Stimulated activated naive CD8-positive, alpha-beta T cell treated with anti-CD3 and anti-CD28 coated beads, Interleukin-15, amount 100 ng/mL, for 72 hours (primary cell): ENCODE measurements around the gene PDLIM7.
"Not testable (repeated sequence)": the region's sequence is repeated elsewhere in the genome, so short reads cannot be mapped to it uniquely, and the experiment has no call there.

Source experiments
- ATAC-seq: fragments of 150-1000 bp; cut with Tn5 transposase; 2 replicates; pipeline ENCODE4 v1.10.0; 2021; ENCODE audit warnings: mild to moderate bottlenecking, moderate library complexity
- DNase-seq, 2 donors: peaks; one replicate each; pipeline ENCODE4 v3.0.0; 2021 to 2022
- H3K27ac Mint-ChIP-seq, 2 donors: one replicate each; pipeline ENCODE4 v1.8.0; 2022; ENCODE audit warnings: mild to moderate bottlenecking in 2 of 2, mixed read lengths in 2 of 2, moderate library complexity in 2 of 2
- H3K27me3 Mint-ChIP-seq: one replicate; pipeline ENCODE4 v1.8.0; 2022; ENCODE audit warnings: mixed read lengths
- H3K4me1 Mint-ChIP-seq: one replicate; pipeline ENCODE4 v1.8.0; 2022; ENCODE audit warnings: mild to moderate bottlenecking, mixed read lengths
- H3K4me3 Mint-ChIP-seq, 2 donors: one replicate each; pipeline ENCODE4 v1.8.0; 2022; ENCODE audit warnings: mild to moderate bottlenecking in 2 of 2, mixed read lengths in 2 of 2, moderate library complexity in 1 of 2
- H3K9me3 Mint-ChIP-seq, 2 donors: one replicate each; pipeline ENCODE4 v1.8.0; 2022; ENCODE audit warnings: mixed read lengths in 2 of 2

The PDLIM7 gene, protein sequence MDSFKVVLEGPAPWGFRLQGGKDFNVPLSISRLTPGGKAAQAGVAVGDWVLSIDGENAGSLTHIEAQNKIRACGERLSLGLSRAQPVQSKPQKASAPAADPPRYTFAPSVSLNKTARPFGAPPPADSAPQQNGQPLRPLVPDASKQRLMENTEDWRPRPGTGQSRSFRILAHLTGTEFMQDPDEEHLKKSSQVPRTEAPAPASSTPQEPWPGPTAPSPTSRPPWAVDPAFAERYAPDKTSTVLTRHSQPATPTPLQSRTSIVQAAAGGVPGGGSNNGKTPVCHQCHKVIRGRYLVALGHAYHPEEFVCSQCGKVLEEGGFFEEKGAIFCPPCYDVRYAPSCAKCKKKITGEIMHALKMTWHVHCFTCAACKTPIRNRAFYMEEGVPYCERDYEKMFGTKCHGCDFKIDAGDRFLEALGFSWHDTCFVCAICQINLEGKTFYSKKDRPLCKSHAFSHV

DNA sequence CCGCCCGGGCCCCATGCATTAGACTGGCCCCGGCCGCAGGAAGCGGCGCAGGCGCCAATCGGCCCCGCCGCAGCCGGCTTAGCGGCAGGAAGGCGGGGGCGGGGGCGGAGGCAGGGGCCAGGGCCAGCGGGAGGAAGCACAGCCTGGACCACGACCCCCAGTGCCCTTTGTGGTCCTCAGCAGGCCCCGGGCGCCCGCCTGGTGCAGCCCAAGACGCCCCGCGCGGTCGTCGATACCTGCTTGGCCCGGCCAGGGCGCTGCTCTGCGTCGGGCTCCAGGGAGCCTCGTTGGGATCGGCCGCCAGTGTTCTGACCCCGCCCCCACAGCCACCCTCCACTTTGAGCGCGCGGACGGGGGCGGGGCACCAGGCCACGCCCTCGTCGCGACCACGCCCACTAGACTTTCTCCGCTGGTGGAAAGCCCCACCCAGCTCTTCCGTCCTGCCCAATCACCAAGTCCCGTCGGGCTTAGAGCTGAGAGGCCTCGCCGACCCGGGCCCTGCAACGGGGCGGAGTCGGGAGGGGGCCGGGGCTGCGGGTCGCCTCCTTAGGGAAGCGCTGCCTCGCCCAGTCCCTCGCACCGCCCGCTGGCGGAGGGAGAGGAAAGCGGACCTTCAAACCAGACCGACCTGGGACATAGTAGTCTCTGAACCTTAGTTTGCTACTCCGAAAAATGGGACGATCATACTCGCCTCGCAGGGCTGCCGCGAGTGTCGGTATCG lies at the start of gene PDLIM7:
TSS of gene PDLIM7 (minus strand) at position 313 of the 721 bp plus-strand sequence. CDS start 1,092 bp downstream, outside the sequence.
- H3K4me3 Mint-ChIP-seq, result peak within 1 kb of the TSS; percentile 79 to 86
- peaks cover 22% of the 10 kb centered on the region for H3K27me3 Mint-ChIP-seq
- H3K27ac Mint-ChIP-seq, result peak within 1 kb of the TSS; percentile 61 to 76
- peak; percentile 84 for ATAC-seq
- peak; percentile 95 to 97 for DNase-seq
- H3K4me1 Mint-ChIP-seq, result peaks cover 60% of the 10 kb centered on the region
- no peaks in the 10 kb centered on the region for H3K9me3 Mint-ChIP-seq

GRCh38 chr5:177546258-177546741 lies 48.9 kb upstream of the PDLIM7 start:
- DNase-seq, result no peak
- H3K9me3 Mint-ChIP-seq, result no peaks in the 10 kb centered on the region
- H3K27me3 Mint-ChIP-seq, result no peaks in the 10 kb centered on the region
- H3K4me3 Mint-ChIP-seq, result no peak overlapping the region
- no peak overlapping the region for H3K27ac Mint-ChIP-seq
- H3K4me1 Mint-ChIP-seq, result peaks cover 11% of the 10 kb centered on the region
- ATAC-seq, result no peak

DNA sequence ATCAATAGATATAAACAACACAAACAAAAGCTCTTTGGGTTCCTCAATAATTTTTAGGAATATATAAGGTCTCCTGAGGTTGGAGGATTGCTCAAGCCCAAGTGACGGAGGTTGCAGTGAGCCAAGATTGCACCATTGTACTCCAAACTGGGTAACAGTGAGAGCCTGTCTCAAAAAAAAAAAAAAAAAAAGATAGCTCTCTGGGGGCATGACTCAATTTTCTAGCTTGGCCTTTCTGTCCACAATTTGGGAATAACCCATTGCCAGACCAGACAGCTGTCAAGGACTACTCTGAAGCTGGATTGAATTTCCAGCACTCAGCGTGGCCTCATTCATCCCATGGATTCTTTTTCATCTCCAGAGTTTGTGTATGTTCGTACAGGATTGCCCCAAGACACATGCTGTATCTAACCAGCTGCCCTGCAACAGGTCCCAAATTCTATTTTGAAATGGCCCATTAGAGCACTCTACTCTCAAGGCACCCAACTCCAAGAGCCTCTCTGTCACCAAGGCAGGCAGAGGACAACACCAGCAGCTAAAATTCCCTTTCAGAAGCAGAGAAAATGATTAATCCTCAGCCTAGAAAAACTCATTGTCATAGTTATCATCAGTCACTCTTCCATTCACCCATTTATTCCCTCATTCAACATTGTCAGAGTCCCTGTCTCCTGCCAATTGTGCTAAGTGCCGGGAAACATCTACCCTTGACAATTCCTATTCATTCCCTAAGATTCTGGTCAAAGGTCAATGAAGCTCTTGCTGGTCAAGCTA lies 48.3 kb upstream of the PDLIM7 start:
- H3K27me3 Mint-ChIP-seq, result no peaks in the 10 kb centered on the region
- H3K4me3 Mint-ChIP-seq, result no peak overlapping the region
- no peaks in the 10 kb centered on the region for H3K9me3 Mint-ChIP-seq
- H3K27ac Mint-ChIP-seq, result no peak overlapping the region
- H3K4me1 Mint-ChIP-seq, result peaks cover 11% of the 10 kb centered on the region
- DNase-seq (no peak), ATAC-seq (no peak)

- Mint-ChIP-seq H3K9me3 (no peaks in the 10 kb centered on the region), H3K27me3 (no peaks in the 10 kb centered on the region), H3K4me1 (peaks cover 11% of the 10 kb centered on the region), H3K27ac (no peak overlapping the region), H3K4me3 (no peak overlapping the region)
- ATAC-seq (no peak), DNase-seq (no peak)
These were observed 45.5 kb upstream of the PDLIM7 start for GRCh38 chr5:177542816-177543465.

DNA sequence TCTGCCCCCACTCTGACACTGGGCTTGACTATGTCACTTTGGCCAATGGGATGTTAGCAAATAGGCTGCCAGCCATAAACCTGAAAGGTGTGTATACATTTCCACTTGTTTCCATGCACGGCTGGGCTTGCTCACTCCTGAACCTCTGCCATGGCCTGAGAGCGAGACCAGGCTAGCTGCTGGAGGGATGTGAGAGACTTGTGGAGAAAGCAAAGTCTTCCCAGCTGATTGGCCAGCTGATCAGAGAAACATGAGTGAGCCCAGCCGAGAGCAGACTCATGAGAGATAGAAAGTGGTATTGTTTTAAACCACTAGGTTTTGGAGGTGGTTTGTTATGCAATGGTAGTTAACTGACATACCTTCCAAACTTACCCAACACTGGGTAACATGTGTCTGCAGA lies 43.0 kb upstream of the PDLIM7 start:
- no peaks in the 10 kb centered on the region for H3K27me3 Mint-ChIP-seq
- ATAC-seq (no peak), DNase-seq (no peak)
- no peaks in the 10 kb centered on the region for H3K9me3 Mint-ChIP-seq
- H3K4me3 Mint-ChIP-seq, result no peak overlapping the region
- no peaks in the 10 kb centered on the region for H3K4me1 Mint-ChIP-seq
- H3K27ac Mint-ChIP-seq, result no peak overlapping the region

DNA sequence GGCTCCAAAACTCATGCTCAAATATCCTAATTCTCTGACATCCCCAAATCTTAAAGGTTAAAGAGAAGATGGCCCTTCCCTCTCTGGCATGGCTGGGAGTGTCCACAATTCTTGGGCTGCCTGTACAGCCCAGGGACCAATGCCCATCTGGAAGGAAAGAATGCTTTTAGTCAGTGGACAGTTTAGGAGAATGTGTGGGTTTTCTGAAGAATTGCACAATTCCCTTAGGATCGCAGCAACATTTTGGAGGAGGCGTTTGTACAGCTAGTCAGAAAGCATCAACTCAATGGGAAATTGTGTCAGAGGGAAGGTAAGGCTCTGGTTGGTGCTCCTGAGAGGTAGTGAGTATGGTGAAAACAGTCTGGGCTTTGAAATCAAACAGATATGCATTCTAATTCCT lies 42.0 kb upstream of the PDLIM7 start:
- Mint-ChIP-seq H3K9me3 (no peaks in the 10 kb centered on the region), H3K27me3 (no peaks in the 10 kb centered on the region), H3K4me3 (no peak overlapping the region), H3K4me1 (no peaks in the 10 kb centered on the region), H3K27ac (no peak overlapping the region)
- no peak for DNase-seq
- ATAC-seq, result no peak

GRCh38 chr5:177538876-177539275 lies 41.5 kb upstream of the PDLIM7 start:
- no peak for DNase-seq
- no peak overlapping the region for H3K4me3 Mint-ChIP-seq
- H3K9me3 Mint-ChIP-seq, result no peaks in the 10 kb centered on the region
- no peak overlapping the region for H3K27ac Mint-ChIP-seq
- ATAC-seq, result no peak
- H3K4me1 Mint-ChIP-seq, result no peaks in the 10 kb centered on the region
- no peaks in the 10 kb centered on the region for H3K27me3 Mint-ChIP-seq

GRCh38 chr5:177537389-177538361 lies 40.3 kb upstream of the PDLIM7 start:
- H3K4me3 Mint-ChIP-seq, result peak overlapping the region in 1 of 2 donors; percentile 9
- ATAC-seq, result no peak

GRCh38 chr5:177536386-177536785 lies 39.0 kb upstream of the PDLIM7 start:
- peak overlapping the region in 1 of 2 donors; percentile 78 for H3K27ac Mint-ChIP-seq
- ATAC-seq (no peak), DNase-seq (no peak)
- H3K4me1 Mint-ChIP-seq, result no peaks in the 10 kb centered on the region
- H3K4me3 Mint-ChIP-seq, result no peak overlapping the region
- no peaks in the 10 kb centered on the region for H3K27me3 Mint-ChIP-seq
- no peaks in the 10 kb centered on the region for H3K9me3 Mint-ChIP-seq

More at GRCh38 chr5:177537389-177538361, 40.3 kb upstream of the PDLIM7 start:
- H3K27me3 Mint-ChIP-seq, result no peaks in the 10 kb centered on the region
- H3K9me3 Mint-ChIP-seq, result no peaks in the 10 kb centered on the region
- peak overlapping the region in 1 of 2 donors; percentile 15 for H3K27ac Mint-ChIP-seq
- no peaks in the 10 kb centered on the region for H3K4me1 Mint-ChIP-seq
- no peak for DNase-seq

- H3K4me1 Mint-ChIP-seq, result peaks cover 5% of the 10 kb centered on the region
- H3K27ac Mint-ChIP-seq, result no peak overlapping the region
- no peak for DNase-seq
- H3K4me3 Mint-ChIP-seq, result no peak overlapping the region
- H3K9me3 Mint-ChIP-seq, result no peaks in the 10 kb centered on the region
- ATAC-seq, result no peak
- no peaks in the 10 kb centered on the region for H3K27me3 Mint-ChIP-seq
These were observed 37.7 kb upstream of the PDLIM7 start for GRCh38 chr5:177535125-177535524.

GRCh38 chr5:177534433-177534832 lies 37.0 kb upstream of the PDLIM7 start:
- not testable (repeated sequence) for H3K27me3 Mint-ChIP-seq, H3K9me3 Mint-ChIP-seq, ATAC-seq, H3K27ac Mint-ChIP-seq, DNase-seq, H3K4me1 Mint-ChIP-seq, H3K4me3 Mint-ChIP-seq

DNA sequence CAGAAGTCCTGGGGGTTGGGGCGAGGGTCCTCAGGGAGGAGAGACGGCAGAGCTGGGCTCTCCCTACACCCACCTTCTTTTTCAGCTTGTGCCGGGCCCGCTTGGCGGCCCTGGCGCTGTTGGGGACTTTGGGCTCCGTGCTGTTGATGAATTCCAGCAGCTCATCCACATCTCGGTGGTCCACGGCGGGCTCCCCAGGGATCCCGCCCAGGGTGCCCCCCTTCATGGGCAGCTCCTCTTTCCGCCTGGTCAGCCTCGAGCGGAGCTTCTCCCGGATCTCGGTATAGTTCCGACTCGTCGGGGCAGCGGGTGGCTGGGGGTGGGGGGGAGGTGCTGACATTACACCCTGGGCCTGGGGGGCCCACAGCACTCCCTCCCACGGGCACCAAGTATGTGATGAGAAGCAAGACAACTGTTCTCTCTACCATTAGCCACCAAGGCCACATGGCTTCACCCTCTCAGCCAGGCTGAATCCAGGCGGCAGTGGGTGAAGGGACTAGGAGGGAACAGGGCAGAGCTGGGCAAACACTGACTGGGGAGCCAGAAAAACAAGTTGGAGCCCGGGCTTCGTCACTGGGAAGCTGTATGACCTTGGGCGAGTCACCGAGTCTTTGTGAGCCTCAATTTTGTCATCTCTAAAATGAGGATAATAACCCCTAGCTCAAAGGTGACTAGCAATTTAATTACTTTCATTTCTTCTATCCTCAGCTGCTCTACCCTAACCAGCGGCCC lies 34.0 kb upstream of the PDLIM7 start:
- ATAC-seq, result no peak
- no peak for DNase-seq
- no peak overlapping the region for H3K4me3 Mint-ChIP-seq
- H3K4me1 Mint-ChIP-seq, result peaks cover 6% of the 10 kb centered on the region
- no peaks in the 10 kb centered on the region for H3K27me3 Mint-ChIP-seq
- no peaks in the 10 kb centered on the region for H3K9me3 Mint-ChIP-seq
- peak overlapping the region in 1 of 2 donors; percentile 54 for H3K27ac Mint-ChIP-seq

- no peak overlapping the region for H3K4me3 Mint-ChIP-seq
- no peaks in the 10 kb centered on the region for H3K9me3 Mint-ChIP-seq
- no peaks in the 10 kb centered on the region for H3K27me3 Mint-ChIP-seq
- DNase-seq, result no peak
- ATAC-seq, result no peak
- H3K4me1 Mint-ChIP-seq, result peaks cover 6% of the 10 kb centered on the region
- no peak overlapping the region for H3K27ac Mint-ChIP-seq
These were observed 33.2 kb upstream of the PDLIM7 start for GRCh38 chr5:177530638-177531037.
